ENCODE results near the gene LRCOL1.

DNA sequence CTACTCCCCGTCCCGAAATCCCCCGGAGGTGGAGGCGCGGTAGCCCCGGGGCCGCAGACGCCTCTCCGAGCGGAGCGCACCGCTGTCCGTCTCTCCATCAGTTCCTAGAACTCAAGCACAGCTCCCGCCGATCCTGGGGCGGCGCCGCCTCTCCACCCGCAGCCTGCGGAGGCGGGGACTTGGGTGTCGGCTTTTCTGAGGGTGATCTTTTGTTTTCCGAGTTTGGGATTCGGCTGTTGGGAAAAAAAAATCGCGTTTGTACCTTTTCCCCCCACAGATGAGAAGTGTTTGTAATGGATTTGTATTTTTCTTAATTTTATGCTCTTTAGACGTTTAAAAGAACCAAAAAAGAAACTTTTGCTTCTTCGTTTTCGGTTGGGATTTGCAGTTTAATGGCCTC lies 26.6 kb downstream of the LRCOL1 start:
- no peak for TF ChIP-seq ZNF274 (IDR thresholded peaks at IDR 0.05; ENCODE audit: low read length)
- TF ChIP-seq ZNF274 (tag by site-specific recombination; IDR thresholded peaks at IDR 0.05; ENCODE audit: borderline replicate concordance) = no peak
- TF ChIP-seq ZBTB8A (tag by site-specific recombination; IDR thresholded peaks at IDR 0.05) = no peak
- no peak for TF ChIP-seq PBX3 (CRISPR knock-in tag; IDR thresholded peaks at IDR 0.05)
